Calu3 (cell line): Measurements from ENCODE around the gene RBP2. TPM values are rescaled to one million over a fixed set of nuclear protein-coding genes. Genes with fewer than 3 reads are reported as not detected.

Experiments used
- BruUV-seq: library from RNA; stranded (reverse); fragments of 400-500 nt; replicated peaks from 2 replicates; lab custom pipeline; 2021; lab: Mats Ljungman, UMichigan
- CTCF ChIA-PET: fragments of 300-600 bp; sonication (Branson Sonifier 250); formaldehyde crosslinking; loops from one replicate; lab custom pipeline; 2022; ENCODE audit warnings: antibody characterized with exemption; lab: Charles Lee
- DNase-seq: peaks from one replicate; pipeline ENCODE4 v3.0.0; 2022
- H3K27ac Mint-ChIP-seq: one replicate; pipeline ENCODE4 v1.8.0; 2022; ENCODE audit warnings: mixed read lengths; ENCODE audit not compliant: unreplicated experiment
- H3K27me3 Mint-ChIP-seq: one replicate; pipeline ENCODE4 v1.8.0; 2022; ENCODE audit warnings: mixed read lengths; ENCODE audit not compliant: unreplicated experiment
- H3K36me3 Mint-ChIP-seq: one replicate; pipeline ENCODE4 v1.8.0; 2022; ENCODE audit warnings: mild to moderate bottlenecking, moderate library complexity, mixed read lengths; ENCODE audit not compliant: insufficient read depth, unreplicated experiment
- H3K4me1 Mint-ChIP-seq: one replicate; pipeline ENCODE4 v1.8.0; 2022; ENCODE audit warnings: mild to moderate bottlenecking, low read depth, mixed read lengths; ENCODE audit not compliant: unreplicated experiment
- H3K4me3 Mint-ChIP-seq: one replicate; pipeline ENCODE4 v1.8.0; 2022; ENCODE audit warnings: mild to moderate bottlenecking, low read depth, moderate library complexity, mixed read lengths; ENCODE audit not compliant: unreplicated experiment
- H3K9me3 Mint-ChIP-seq: one replicate; pipeline ENCODE4 v1.8.0; 2022; ENCODE audit warnings: low read depth, mixed read lengths; ENCODE audit not compliant: unreplicated experiment
- CTCF ChIP-seq: fragments of 200-600 bp; IDR thresholded peaks from one replicate; pipeline ENCODE4 v1.8.0; 2022; ENCODE audit warnings: antibody characterized with exemption; ENCODE audit not compliant: unreplicated experiment
- intact Hi-C: fragments of 100-400 bp; cut with micrococcal nuclease; formaldehyde crosslinking; loops from one replicate; pipeline ENCODE4 v1.10.0; 2022; ENCODE audit not compliant: unreplicated experiment
- total RNA-seq: library from RNA; stranded (reverse); gene quantifications from 2 replicates; pipeline ENCODE4 v1.2.3, GENCODE V29; 2022

The RBP2 gene
- total RNA-seq, 1 experiment from 2014 or later = not detected

- H3K4me3 Mint-ChIP-seq = no peak overlapping the region
- no peak for TF ChIP-seq CTCF
- no TSS peak for BruUV-seq
- no peak overlapping the region for H3K27ac Mint-ChIP-seq
- DNase-seq = no peak
- CTCF ChIA-PET = interaction anchor here (0.6 to 0.7 kb wide), 2 partner anchors 168 to 235 kb away, joined by 4 to 5 read pairs; no protein-coding TSS in a partner anchor
- intact Hi-C loops = no loop called here
- no peaks in the 10 kb centered on the region for H3K36me3 Mint-ChIP-seq
- no peaks in the 10 kb centered on the region for H3K27me3 Mint-ChIP-seq
- H3K9me3 Mint-ChIP-seq = no peaks in the 10 kb centered on the region
- H3K4me1 Mint-ChIP-seq = peaks cover 9% of the 10 kb centered on the region
Observed at GRCh38 chr3:139448104-139448503, 28.2 kb downstream of the RBP2 start.

- Mint-ChIP-seq H3K4me1 (peaks cover 9% of the 10 kb centered on the region), H3K27me3 (no peaks in the 10 kb centered on the region), H3K4me3 (no peak overlapping the region), H3K36me3 (no peaks in the 10 kb centered on the region), H3K9me3 (no peaks in the 10 kb centered on the region), H3K27ac (no peak overlapping the region)
- DNase-seq = no peak
- intact Hi-C loops = no loop called here
- CTCF ChIA-PET = interaction anchor here (0.9 kb wide), 1 partner anchor 10 kb away, joined by 3 read pairs; no protein-coding TSS in a partner anchor
- BruUV-seq = no TSS peak
- no peak for TF ChIP-seq CTCF
Observed at GRCh38 chr3:139447486-139447885, 28.8 kb downstream of the RBP2 start.

GRCh38 chr3:139444446-139444845 is 31.9 kb downstream of the RBP2 start:
- no peak for DNase-seq
- H3K9me3 Mint-ChIP-seq = no peaks in the 10 kb centered on the region
- H3K4me1 Mint-ChIP-seq = peaks cover 9% of the 10 kb centered on the region
- no peak for TF ChIP-seq CTCF
- CTCF ChIA-PET = interaction anchor here (1.1 kb wide), 1 partner anchor 10 kb away, joined by 3 read pairs; no protein-coding TSS in a partner anchor
- H3K36me3 Mint-ChIP-seq = no peaks in the 10 kb centered on the region
- H3K27ac Mint-ChIP-seq = no peak overlapping the region
- BruUV-seq = no TSS peak
- no peak overlapping the region for H3K4me3 Mint-ChIP-seq
- H3K27me3 Mint-ChIP-seq = no peaks in the 10 kb centered on the region
- intact Hi-C loops = no loop called here

- TF ChIP-seq CTCF = no peak
- H3K4me1 Mint-ChIP-seq = peaks cover 9% of the 10 kb centered on the region
- no peaks in the 10 kb centered on the region for H3K27me3 Mint-ChIP-seq
- BruUV-seq = no TSS peak
- intact Hi-C loops = no loop called here
- CTCF ChIA-PET = no interaction called here
- H3K36me3 Mint-ChIP-seq = no peaks in the 10 kb centered on the region
- no peak overlapping the region for H3K27ac Mint-ChIP-seq
- H3K4me3 Mint-ChIP-seq = no peak overlapping the region
- H3K9me3 Mint-ChIP-seq = no peaks in the 10 kb centered on the region
- DNase-seq = no peak
Observed at GRCh38 chr3:139443186-139443585, 33.1 kb downstream of the RBP2 start.
